NK-92 (cell line): ENCODE results near the gene FGD3.
"Not testable (repeated sequence)": the region's sequence is repeated elsewhere in the genome, so short reads cannot be mapped to it uniquely, and the experiment has no call there.

Source experiments
- DNase-seq: peaks from one replicate; lab custom pipeline; 2025; ENCODE audit not compliant: unreplicated experiment; lab: John Stamatoyannopoulos, UW

FGD3 gene

DNA sequence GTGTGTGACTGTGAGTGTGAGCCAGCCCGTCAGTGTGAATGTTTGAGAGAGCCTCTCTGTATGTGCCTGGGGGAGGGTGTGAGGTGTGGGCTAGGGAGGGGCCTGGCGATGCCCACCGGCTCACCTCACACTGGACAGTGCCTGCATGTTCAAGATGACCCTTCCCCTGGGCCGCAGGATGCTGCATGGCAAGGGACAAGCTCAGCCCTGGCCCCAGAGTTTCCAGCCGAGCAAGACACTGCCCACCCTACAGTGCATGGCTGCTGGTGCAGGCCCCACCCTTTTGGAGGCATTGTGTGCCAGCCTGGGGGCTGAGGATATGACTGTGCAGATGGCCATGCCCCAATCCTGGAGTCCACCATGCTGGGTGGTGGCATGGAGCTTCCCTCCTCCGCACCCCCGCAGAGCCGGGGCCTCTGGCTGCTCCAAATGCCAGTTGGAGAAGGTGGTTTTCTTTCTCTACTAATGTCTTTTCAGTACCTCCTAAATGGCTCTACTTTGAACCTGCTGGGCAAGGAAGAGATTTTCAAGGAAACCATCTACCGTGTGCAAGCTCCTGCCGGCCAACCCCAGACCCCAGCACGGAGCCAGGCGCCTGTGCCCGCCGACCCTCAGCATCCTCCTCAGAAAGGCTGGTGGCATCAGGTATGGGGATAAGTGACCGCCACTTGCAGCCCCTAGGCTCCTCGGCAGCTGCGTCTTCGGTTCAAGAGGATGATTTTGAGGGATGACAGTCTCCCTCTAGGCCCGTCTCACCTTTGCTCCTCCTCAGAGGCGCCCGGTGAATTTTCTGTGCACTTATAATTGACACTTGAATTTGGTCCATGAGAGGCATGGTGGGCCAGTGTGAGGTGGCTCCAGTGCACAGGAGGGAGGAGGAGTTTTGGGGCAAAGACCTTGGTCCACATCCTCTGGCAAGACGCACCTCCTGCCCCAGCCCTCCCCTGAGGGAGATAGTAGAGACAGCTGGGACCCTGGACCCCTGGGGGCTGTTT lies 27.7 kb downstream of the FGD3 start:
- DNase-seq: no peak

DNA sequence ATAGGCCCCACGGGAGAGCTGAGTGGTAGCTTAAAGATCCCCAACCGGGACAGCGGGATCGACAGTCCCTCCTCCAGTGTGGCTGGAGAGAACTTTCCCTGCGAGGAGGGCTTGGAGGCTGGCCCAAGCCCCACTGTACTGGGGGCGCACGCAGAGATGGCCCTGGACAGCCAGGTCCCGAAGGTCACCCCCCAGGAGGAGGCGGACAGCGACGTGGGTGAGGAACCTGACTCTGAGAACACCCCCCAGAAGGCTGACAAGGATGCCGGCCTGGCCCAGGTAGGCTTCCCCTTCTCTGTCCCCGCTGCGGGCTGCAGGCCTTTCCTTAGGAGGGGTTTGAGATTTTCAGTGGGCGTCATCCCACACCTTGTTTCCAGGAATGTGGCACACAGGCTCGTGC lies 29.1 kb downstream of the FGD3 start:
- no peak for DNase-seq

DNA sequence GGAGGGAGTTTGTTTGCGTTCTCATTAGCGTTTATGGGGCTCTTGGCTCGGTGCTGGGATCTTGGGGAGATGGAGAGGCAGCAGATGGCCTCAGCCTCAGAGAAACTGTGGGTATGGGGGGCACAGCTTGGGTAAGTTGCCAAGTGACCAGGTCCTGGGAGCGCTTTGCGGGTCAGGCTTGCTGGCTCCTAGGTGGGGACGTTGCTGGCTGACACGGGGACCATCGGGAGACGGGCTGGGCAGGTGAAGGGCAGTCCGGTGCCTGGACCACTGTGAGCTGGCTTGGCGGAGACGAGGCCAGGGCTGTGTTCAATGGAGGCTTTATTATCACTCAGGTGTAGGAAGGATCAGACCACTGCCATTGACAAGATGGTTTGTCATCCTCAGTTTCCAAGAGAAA lies 30.0 kb downstream of the FGD3 start:
- DNase-seq: no peak

DNA sequence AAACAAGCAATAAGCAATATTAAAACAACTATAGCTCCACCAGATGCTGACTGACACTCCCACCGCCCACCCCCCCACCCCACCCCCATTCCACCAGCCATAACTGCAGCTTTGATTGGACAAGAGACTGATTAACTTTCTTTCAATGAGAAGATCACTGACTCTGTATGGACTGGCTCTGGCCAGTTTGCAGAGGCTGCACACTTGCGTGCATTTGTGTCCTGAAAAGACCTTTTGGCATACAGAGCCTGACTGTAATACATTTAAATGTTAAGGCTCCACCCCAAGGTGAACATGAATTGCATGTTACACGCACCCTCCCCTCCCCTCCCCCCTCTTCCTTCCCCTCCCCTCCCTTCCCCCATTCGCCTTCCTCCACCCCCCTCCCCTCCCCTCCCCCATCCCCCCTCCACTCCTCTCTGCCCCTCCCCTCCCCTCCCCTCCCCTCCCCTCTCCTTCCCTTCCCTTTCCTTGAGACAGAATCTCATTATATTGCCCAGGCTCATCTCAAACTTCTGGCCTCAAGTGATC lies 31.1 kb downstream of the FGD3 start:
- DNase-seq: no peak

DNA sequence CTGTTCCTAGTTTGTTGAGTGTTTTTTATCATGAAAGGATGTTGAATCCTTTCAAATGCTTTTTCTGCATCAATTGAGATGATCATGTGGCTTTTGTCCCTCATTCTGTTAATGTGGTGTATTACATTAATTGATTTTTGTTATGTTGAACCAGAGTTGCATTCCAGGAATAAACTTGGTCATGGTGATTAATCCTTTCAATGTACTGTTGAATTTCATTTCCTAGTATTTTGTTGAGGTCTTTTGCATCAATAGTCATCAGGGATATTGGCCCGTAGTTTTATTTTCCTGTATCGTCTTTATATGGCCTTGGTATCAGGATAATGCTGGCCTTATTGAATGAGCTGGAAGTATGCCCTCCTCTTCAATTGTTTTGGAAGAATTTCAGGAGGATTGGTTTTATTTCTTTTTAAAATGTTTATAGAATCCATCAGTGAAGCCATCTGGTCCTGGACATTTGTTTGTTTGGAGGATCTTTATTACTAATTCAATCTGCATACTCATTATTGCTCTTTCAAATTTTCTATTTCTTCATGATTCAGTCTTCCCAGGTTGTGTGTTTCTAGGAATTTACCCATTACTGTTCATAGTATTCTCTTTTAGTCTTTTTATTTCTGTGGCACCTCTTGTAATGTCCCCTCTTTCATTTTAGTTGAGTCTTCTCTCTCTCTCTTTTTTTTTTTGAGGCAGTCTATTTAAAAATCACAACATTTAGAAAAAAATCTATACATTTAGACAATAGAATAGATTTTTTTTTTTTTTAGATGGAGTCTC lies 32.1 kb downstream of the FGD3 start:
- DNase-seq: no peak

DNA sequence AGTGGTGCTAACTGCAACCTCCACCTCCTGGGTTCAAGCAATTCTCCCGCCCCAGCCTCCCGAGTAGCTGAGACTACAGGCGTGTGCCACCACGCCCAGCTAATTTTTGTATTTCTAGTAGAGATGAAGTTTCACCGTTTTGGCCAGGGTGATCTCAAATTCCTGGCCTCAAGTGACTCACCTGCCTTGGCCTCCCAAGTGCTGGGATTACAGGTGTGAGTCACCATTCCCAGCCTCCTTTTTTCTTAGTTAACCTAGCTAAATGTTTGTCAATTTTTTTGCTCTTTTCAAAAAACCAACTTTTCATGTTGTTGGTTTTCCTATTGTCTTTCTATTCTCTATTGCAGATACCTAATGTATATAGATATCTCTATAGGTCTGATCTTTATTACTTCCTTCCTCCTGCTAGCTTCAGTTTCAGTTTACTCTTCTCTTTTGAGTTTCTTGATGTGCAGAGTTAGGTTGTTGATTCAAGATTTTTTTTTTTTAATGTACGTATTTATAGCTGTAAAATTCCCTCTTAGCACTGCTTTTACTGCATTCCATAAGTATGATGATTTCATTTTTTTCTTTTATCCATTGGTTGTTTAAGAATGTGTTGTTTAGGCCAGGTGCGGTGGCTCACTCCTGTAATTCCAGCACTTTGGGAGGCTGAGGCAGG lies 32.9 kb downstream of the FGD3 start:
- DNase-seq: no peak

DNA sequence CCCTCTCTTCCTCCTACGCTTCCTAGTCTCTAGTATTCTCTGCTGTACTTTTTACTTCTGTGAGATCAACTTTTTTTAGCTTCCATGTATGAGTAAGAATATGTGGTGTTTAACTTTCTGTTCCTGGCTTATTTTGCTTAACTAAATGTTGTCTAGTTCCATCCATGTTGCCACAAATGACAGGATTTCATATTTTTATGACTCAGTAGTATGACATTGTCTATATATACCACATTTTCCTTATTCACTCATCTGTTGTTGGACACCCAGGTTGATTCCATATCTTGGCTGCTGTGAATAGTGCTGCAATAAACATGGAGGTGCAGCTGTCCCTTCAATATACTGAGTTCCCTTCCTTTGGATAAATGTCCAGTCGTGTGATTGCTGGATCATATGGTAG lies 34.8 kb downstream of the FGD3 start:
- no peak for DNase-seq

DNA sequence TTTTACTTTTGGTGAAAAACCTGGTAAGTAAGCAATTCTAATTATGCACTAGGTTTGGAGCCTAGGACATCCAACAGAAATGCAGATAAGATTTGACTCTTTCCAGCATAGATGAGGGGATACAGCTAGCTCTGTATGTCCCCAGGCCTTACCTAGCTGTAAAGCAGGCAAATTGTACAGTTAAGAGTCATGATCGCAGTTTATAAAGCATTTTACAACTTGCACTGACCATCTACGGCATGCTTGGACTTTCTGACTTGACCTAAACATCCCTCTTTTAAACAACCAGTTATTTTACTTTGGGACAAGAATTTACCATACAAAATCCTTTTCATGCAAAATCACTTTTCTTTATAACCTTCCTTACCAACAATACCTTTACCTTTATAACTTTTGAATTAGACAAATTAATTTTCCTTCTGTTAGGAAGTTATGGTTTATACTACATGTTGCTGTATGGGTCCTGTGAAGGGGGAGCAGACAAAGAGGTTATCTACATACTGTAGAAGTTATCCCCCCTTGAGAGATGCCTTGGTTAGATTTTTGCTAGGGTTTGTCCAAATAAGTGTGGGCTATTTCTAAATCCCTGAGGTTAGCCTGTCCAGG lies 36.8 kb downstream of the FGD3 start:
- DNase-seq: no peak

DNA sequence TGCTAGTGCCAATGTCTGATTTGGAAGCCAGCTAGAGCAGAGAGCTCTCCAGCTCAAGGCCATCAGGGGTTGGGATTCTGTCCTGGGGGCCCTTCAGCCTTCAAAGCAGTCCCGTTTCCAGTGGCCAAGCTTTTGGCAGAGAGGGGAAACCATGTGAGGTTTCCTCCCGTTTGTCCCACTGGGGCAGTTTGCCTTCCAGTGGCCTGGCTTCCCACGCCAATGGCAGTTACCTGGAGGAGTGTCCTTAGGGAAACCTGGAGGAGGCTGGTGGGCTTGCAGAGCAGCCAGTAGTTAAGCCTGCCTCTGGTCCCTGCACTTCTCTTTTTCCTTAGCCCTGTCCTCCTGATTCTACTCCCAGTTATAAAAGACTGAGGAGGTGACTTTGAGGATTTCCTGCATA lies 37.7 kb downstream of the FGD3 start:
- no peak for DNase-seq

DNA sequence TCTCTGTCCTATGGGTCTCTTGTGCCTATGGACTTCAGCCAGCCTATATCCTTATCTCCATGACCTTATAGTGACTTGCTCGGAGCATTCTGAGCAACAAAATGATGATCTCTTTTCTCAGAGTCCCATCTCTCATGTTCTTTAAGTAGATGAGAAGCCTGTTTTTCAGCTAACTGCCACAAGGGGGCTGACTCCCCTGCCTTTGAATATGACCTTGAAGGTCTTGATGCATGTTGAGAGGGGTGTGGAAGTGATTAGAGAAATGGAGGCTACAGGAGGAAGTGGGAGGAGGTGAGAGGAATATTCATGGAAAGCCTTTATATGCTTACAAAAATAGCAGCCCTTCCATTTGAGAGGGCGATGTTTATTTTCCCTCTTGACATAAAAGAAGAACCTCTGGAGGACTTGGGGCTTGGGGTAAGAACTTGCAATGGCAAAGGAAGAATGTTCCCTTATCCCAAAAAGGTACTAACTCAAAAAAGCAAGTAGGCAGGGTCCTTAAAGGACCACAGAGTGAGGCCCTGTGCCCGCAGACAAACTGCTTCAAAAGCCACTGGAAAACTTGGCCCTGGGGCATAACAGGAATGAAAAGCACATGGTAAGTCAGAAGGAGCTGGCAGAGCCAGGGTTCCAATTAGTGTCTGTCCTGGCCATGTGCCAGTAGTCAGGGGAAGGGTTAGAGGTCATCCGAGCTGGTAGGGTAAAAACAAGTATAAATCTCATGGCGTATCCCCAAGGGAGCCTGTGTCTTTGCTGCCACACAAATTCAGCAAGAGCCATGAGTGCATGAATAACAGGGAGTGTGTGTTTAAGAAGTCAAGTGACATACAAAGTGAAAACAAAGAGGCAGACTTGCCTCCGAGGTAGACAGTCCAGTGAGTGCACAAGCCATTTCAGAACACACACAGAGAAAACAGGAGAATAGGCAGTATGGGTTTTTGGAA lies 39.1 kb downstream of the FGD3 start:
- DNase-seq: no peak

DNA sequence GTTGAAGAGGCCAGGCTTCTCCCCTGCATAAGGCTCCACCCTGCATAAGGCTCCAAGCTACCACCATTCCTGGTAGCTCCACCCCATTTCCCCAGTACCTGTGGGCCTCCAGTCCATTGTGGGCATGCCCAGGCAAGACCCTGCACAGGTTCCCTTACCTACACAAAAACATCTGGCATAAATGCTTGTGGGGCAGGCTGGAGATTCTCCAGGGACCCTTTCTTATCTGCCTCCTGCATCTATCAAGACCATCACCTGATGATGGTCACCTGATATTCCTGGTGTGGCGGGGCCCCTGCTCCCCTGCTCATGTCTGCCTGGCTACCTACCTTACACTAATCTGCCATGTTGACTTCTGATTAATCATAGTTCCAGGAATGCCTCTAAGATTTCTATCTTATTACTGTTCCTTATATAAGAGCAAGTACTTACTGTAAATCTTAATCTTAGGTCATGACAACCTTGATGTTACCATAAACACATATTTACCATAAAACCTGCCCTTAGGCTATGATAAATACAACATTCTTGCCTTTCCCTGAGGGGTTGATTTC lies 41.0 kb downstream of the FGD3 start:
- DNase-seq: no peak

DNA sequence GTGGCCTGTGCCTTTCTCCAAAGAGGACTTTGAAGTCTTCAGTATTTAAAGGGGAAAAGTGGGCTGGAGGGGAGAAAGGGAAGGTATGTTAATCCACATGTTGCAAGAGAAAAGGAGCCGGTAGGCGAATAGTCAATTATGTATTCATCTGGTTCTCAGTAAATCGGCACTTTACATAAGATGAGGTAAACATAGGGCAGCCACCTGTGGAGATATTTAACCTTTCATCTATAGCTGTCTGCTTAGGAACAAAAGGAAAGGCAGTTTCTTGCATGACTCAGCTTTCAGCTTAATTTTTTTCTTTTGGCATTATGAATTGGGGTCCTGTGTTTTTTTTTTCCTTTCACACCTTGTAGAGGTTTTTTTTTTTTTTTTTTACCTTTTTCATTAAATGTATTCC lies 42.2 kb downstream of the FGD3 start:
- no peak for DNase-seq

DNA sequence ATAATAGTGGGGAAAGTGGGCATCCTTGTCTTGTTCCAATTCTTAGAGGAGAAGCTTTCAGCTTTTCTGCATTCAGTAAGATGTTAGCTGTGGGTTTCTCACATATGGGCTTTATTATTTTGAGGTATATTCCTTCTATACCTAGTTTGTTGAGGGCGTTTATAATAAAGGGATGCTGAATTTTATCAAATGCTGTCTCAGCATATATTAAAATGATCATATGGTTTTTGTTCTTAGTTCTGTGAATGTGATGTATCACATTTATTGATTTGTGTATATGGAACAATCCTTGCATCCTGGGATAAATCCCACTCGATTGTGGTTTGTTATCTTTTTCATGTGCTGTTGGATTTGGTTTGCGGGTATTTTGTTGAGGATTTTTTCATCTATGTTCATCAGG lies 43.1 kb downstream of the FGD3 start:
- DNase-seq: no peak

DNA sequence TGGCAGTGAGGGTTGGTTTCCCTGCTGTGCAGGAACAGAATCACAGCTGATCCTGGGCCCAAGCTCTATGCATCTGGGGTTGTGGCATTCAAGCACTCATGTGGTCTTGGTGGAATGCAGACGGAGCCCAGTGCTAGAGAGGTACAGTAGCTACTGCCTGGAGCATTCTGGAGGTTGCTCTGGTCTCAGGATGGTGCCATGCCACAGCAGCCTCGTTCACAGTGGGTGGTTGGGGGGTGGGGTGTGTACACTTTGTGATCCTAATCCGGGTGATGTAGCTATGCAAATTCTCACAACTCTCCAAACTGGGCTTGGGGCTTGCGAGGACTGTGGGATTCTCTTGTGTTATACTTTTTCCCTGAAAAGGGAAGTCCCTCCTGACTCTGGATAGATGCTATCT lies 45.2 kb downstream of the FGD3 start:
- DNase-seq: no peak

DNA sequence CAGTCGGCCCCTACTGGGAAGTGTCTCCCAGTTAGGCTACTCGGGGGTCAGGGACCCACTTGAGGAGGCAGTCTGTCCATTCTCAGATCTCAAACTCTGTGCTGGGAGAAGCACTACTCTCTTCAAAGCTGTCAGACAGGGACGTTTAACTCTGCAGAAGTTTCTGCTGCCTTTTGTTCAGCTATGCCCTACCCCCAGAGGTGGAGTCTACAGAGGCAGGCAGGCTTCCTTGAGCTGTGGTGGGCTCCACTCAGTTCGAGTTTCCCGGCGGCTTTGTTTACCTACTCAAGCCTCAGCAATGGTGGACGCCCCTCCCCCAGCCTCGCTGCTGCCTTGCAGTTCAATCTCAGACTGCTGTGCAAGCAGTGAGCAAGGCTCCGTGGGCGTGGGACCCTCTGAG lies 51.5 kb downstream of the FGD3 start:
- DNase-seq: not testable (repeated sequence)

DNA sequence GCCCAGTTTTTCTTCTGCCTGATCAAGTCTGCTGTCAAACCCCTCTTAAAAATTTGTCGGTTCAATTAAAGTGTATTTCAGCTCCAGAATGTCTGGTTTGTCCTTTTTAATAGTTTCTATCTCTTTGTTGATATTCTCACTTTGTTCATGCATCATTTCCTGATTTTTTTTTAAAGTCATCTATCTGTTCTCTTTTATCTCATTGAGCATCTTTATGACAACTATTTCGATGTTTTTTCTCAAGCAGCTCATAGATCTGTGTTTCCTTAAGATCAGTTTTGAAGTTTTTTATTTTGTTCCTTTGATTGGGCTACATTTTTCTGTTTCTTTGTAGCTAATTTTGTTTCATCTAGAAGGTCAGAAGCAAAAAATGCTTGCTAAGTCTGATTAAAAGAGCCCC lies 53.7 kb downstream of the FGD3 start:
- DNase-seq: no peak

DNA sequence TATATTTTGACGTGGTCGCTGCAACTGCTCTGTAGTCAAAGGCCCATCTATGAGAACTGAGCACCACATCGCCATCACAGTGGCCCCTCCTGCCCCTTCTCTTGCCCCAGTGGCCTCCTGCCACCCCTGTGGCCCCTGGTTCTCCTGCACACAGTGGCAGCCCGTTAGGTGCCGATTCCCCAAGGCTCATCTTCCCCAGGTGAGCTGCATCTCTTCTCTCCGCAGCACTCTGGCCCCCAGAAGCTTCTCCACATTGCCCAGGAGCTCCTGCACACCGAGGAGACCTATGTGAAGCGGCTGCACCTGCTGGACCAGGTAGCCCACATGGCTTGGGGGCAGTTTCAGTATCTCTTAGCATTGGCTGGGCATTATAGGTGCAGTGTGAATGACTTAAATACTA lies 55.4 kb downstream of the FGD3 start:
- DNase-seq: no peak

DNA sequence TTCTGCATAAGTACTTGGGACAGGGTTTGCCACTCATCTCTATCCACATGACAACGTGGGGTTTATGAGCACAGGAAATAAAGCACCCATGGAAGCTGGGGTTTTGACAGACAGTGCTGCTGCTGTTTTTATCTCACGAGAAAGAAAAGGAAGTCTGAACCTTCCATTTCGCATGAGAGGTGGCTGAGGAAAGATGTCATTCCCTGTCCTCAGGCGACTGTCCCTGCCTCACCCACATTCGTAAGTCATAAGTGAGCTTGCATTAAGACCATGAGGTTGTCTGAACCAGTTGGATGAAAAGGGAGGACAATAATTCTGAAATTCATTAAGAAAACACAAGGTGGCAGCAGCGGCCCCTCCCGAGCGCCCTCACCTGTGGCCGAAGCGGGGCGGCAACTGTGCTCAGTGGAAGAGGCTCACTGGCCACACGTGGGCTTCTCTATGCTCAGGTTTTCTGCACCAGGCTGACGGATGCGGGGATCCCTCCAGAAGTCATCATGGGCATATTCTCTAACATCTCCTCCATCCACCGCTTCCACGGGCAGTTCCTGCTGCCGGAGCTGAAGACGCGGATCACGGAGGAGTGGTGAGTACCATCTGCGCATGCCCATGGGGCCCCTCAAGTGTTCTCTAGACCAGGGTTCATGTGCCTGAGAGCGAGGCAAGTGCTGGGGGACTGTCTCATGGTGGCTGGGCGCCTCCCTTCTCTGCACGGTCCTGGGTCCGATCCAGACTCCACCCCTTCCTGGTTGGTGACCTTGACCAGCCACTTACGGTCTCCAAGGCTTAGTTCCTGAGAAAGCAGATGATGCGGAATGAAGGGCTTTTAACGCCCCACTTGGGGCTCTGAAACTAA lies 56.5 kb downstream of the FGD3 start:
- no peak for DNase-seq

DNA sequence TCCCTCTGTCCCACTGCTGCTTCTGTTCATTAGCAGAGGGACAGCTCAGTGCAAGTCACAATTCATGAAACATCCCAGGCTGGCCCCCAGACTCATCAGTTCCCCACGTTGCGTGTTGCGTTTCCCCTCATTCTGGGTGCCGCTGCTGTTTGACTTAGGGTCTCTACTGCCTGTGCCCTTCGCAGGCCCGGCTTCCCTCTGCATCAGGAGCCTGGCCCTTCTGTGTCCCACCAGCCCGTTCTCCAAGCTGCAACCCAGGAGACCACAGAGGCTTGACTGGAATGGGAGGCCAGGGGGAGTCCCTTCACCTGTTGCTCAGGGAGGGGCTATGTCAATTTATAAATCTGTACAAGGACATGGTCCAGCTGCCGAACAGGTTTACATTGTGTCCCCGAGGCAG lies 57.2 kb downstream of the FGD3 start:
- DNase-seq: no peak
